ENCODE measurements around the gene IGSF23.
"Not testable (repeated sequence)": the region's sequence is repeated elsewhere in the genome, so short reads cannot be mapped to it uniquely, and the experiment has no call there.

IGSF23 gene

GRCh38 chr19:44620667-44621066 lies 7.3 kb downstream of the IGSF23 start:
- no peak overlapping the region for H3K27ac Mint-ChIP-seq
- no peaks in the 10 kb centered on the region for H3K9me3 Mint-ChIP-seq
- no peaks in the 10 kb centered on the region for H3K36me3 Mint-ChIP-seq
- no peak overlapping the region for H3K4me3 Mint-ChIP-seq
- H3K27me3 Mint-ChIP-seq, result no peaks in the 10 kb centered on the region
- H3K4me1 Mint-ChIP-seq, result no peaks in the 10 kb centered on the region

- no peaks in the 10 kb centered on the region for H3K4me1 Mint-ChIP-seq
- H3K36me3 Mint-ChIP-seq, result no peaks in the 10 kb centered on the region
- no peak overlapping the region for H3K27ac Mint-ChIP-seq
- H3K4me3 Mint-ChIP-seq, result no peak overlapping the region
- no peaks in the 10 kb centered on the region for H3K9me3 Mint-ChIP-seq
- H3K27me3 Mint-ChIP-seq, result no peaks in the 10 kb centered on the region
Measured at GRCh38 chr19:44621367-44621766, 8.0 kb downstream of the IGSF23 start.

GRCh38 chr19:44623080-44623479 lies 9.7 kb downstream of the IGSF23 start:
- no peak overlapping the region for H3K4me3 Mint-ChIP-seq
- H3K27ac Mint-ChIP-seq, result no peak overlapping the region
- H3K36me3 Mint-ChIP-seq, result no peaks in the 10 kb centered on the region
- no peaks in the 10 kb centered on the region for H3K4me1 Mint-ChIP-seq
- no peaks in the 10 kb centered on the region for H3K9me3 Mint-ChIP-seq
- no peaks in the 10 kb centered on the region for H3K27me3 Mint-ChIP-seq

- Mint-ChIP-seq H3K27me3 (no peaks in the 10 kb centered on the region), H3K9me3 (no peaks in the 10 kb centered on the region), H3K27ac (no peak overlapping the region), H3K36me3 (no peaks in the 10 kb centered on the region), H3K4me3 (no peak overlapping the region), H3K4me1 (no peaks in the 10 kb centered on the region)
Measured at GRCh38 chr19:44623626-44624025, 10.3 kb downstream of the IGSF23 start.

- Mint-ChIP-seq H3K27ac (no peak overlapping the region), H3K9me3 (no peaks in the 10 kb centered on the region), H3K36me3 (no peaks in the 10 kb centered on the region), H3K27me3 (no peaks in the 10 kb centered on the region), H3K4me1 (no peaks in the 10 kb centered on the region), H3K4me3 (no peak overlapping the region)
Measured at GRCh38 chr19:44624840-44625354, 11.5 kb downstream of the IGSF23 start.

- H3K27ac Mint-ChIP-seq, H3K9me3 Mint-ChIP-seq: not testable (repeated sequence)
Measured at GRCh38 chr19:44625637-44626036, 12.3 kb downstream of the IGSF23 start.

GRCh38 chr19:44626048-44626624 lies 12.8 kb downstream of the IGSF23 start:
- no peaks in the 10 kb centered on the region for H3K36me3 Mint-ChIP-seq
- H3K4me1 Mint-ChIP-seq, result no peaks in the 10 kb centered on the region
- H3K4me3 Mint-ChIP-seq, result no peak overlapping the region
- H3K27ac Mint-ChIP-seq, result no peak overlapping the region
- H3K27me3 Mint-ChIP-seq, result no peaks in the 10 kb centered on the region
- H3K9me3 Mint-ChIP-seq, result no peaks in the 10 kb centered on the region

More at GRCh38 chr19:44625637-44626036, 12.3 kb downstream of the IGSF23 start:
- not testable (repeated sequence) for H3K27me3 Mint-ChIP-seq, H3K4me1 Mint-ChIP-seq, H3K4me3 Mint-ChIP-seq, H3K36me3 Mint-ChIP-seq

GRCh38 chr19:44627631-44628030 lies 14.3 kb downstream of the IGSF23 start:
- Mint-ChIP-seq H3K9me3 (no peaks in the 10 kb centered on the region), H3K4me1 (no peaks in the 10 kb centered on the region), H3K36me3 (no peaks in the 10 kb centered on the region), H3K27ac (no peak overlapping the region), H3K4me3 (no peak overlapping the region), H3K27me3 (no peaks in the 10 kb centered on the region)

GRCh38 chr19:44628793-44629192 lies 15.4 kb downstream of the IGSF23 start:
- no peaks in the 10 kb centered on the region for H3K27me3 Mint-ChIP-seq
- H3K4me3 Mint-ChIP-seq, result no peak overlapping the region
- no peaks in the 10 kb centered on the region for H3K36me3 Mint-ChIP-seq
- no peak overlapping the region for H3K27ac Mint-ChIP-seq
- no peaks in the 10 kb centered on the region for H3K9me3 Mint-ChIP-seq
- no peaks in the 10 kb centered on the region for H3K4me1 Mint-ChIP-seq

GRCh38 chr19:44631611-44632010 lies 18.2 kb downstream of the IGSF23 start:
- not testable (repeated sequence) for H3K4me3 Mint-ChIP-seq, H3K9me3 Mint-ChIP-seq, H3K36me3 Mint-ChIP-seq, H3K27ac Mint-ChIP-seq, H3K27me3 Mint-ChIP-seq, H3K4me1 Mint-ChIP-seq

GRCh38 chr19:44634058-44634457 lies 20.7 kb downstream of the IGSF23 start:
- not testable (repeated sequence) for H3K27me3 Mint-ChIP-seq, H3K36me3 Mint-ChIP-seq, H3K9me3 Mint-ChIP-seq, H3K4me1 Mint-ChIP-seq, H3K4me3 Mint-ChIP-seq, H3K27ac Mint-ChIP-seq

- H3K9me3 Mint-ChIP-seq, result no peaks in the 10 kb centered on the region
- H3K36me3 Mint-ChIP-seq, result no peaks in the 10 kb centered on the region
- H3K4me1 Mint-ChIP-seq, result no peaks in the 10 kb centered on the region
- H3K27ac Mint-ChIP-seq, result no peak overlapping the region
- H3K4me3 Mint-ChIP-seq, result no peak overlapping the region
- H3K27me3 Mint-ChIP-seq, result peaks cover 7% of the 10 kb centered on the region
Measured at GRCh38 chr19:44634785-44635184, 21.4 kb downstream of the IGSF23 start.

GRCh38 chr19:44635581-44636438 lies 22.4 kb downstream of the IGSF23 start:
- Mint-ChIP-seq H3K9me3 (no peaks in the 10 kb centered on the region), H3K36me3 (no peaks in the 10 kb centered on the region), H3K27me3 (peaks cover 7% of the 10 kb centered on the region), H3K27ac (no peak overlapping the region), H3K4me3 (no peak overlapping the region), H3K4me1 (no peaks in the 10 kb centered on the region)

GRCh38 chr19:44636439-44637389 lies 23.4 kb downstream of the IGSF23 start:
- Mint-ChIP-seq H3K27me3 (peaks cover 7% of the 10 kb centered on the region), H3K27ac (no peak overlapping the region), H3K36me3 (no peaks in the 10 kb centered on the region), H3K4me3 (no peak overlapping the region), H3K4me1 (no peaks in the 10 kb centered on the region), H3K9me3 (no peaks in the 10 kb centered on the region)

- H3K4me1 Mint-ChIP-seq, result no peaks in the 10 kb centered on the region
- H3K9me3 Mint-ChIP-seq, result no peaks in the 10 kb centered on the region
- H3K27ac Mint-ChIP-seq, result no peak overlapping the region
- H3K27me3 Mint-ChIP-seq, result peaks cover 7% of the 10 kb centered on the region
- H3K36me3 Mint-ChIP-seq, result no peaks in the 10 kb centered on the region
- H3K4me3 Mint-ChIP-seq, result no peak overlapping the region
Measured at GRCh38 chr19:44637390-44637764, 24.0 kb downstream of the IGSF23 start.

- Mint-ChIP-seq H3K9me3 (no peaks in the 10 kb centered on the region), H3K27me3 (peaks cover 3% of the 10 kb centered on the region), H3K4me1 (no peaks in the 10 kb centered on the region), H3K36me3 (no peaks in the 10 kb centered on the region), H3K27ac (no peak overlapping the region), H3K4me3 (no peak overlapping the region)
Measured at GRCh38 chr19:44640518-44640917, 27.2 kb downstream of the IGSF23 start.

All from activated naive CD4-positive, alpha-beta T cell treated with anti-CD3 and anti-CD28 coated beads, Interleukin-2, amount 50 U/mL, for 24 hours (primary cell).